ENCODE measurements around the gene RO60.

RO60 gene

GRCh38 chr1:193062698-193063463 lies 3.5 kb downstream of the RO60 start:
- DNase-seq = no peak

GRCh38 chr1:193065954-193066353 lies 6.5 kb downstream of the RO60 start:
- DNase-seq = no peak

- DNase-seq = no peak
Observed at GRCh38 chr1:193066606-193067005, 7.2 kb downstream of the RO60 start.

- DNase-seq = peak; percentile 94
Observed at GRCh38 chr1:193068013-193068412, 8.6 kb downstream of the RO60 start.

GRCh38 chr1:193069748-193070385 lies 10.5 kb downstream of the RO60 start:
- peak; percentile 71 for DNase-seq

- peak; percentile 55 for DNase-seq
Observed at GRCh38 chr1:193070386-193070753, 11.0 kb downstream of the RO60 start.

- DNase-seq = peak; percentile 54
Observed at GRCh38 chr1:193070942-193071341, 11.5 kb downstream of the RO60 start.

- DNase-seq = no peak
Observed at GRCh38 chr1:193077991-193078390, 18.6 kb downstream of the RO60 start.

GRCh38 chr1:193079187-193079586 lies 19.8 kb downstream of the RO60 start:
- DNase-seq = peak; percentile 67

- no peak for DNase-seq
Observed at GRCh38 chr1:193083365-193084088, 24.1 kb downstream of the RO60 start.

- DNase-seq = no peak
Observed at GRCh38 chr1:193085263-193085662, 25.9 kb downstream of the RO60 start.

- no peak for DNase-seq
Observed at GRCh38 chr1:193086342-193086741, 26.9 kb downstream of the RO60 start.

GRCh38 chr1:193087893-193088292 lies 28.5 kb downstream of the RO60 start:
- no peak for DNase-seq

GRCh38 chr1:193090865-193091264 lies 31.5 kb downstream of the RO60 start:
- no peak for DNase-seq

GRCh38 chr1:193094112-193094511 lies 34.7 kb downstream of the RO60 start:
- DNase-seq = no peak

- no peak for DNase-seq
Observed at GRCh38 chr1:193102662-193103061, 43.2 kb downstream of the RO60 start.

GRCh38 chr1:193103759-193104501 lies 44.5 kb downstream of the RO60 start:
- peak; percentile 18 for DNase-seq

- DNase-seq = peak; percentile 48
Observed at GRCh38 chr1:193104502-193104906, 45.1 kb downstream of the RO60 start.

- DNase-seq = peak; percentile 93
Observed at GRCh38 chr1:193104907-193105820, 45.8 kb downstream of the RO60 start, which contains the start of gene GLRX2. GLRX2 (minus strand) TSS chr1:193105414; CDS start chr1:193105382, 32 bp downstream.

- no peak for DNase-seq
Observed at GRCh38 chr1:193105821-193106177, 46.4 kb downstream of the RO60 start.

- no peak for DNase-seq
Observed at GRCh38 chr1:193108471-193108870, 49.1 kb downstream of the RO60 start.

Data from hematopoietic multipotent progenitor cell treated with erythropoietin and hydrocortisone succinate and interleukin-3 and kit ligand, for 8 days (in vitro differentiated cells).